HepG2 (cell line): Measurements from ENCODE around the gene TSHZ2. TPM values are rescaled to one million over a fixed set of nuclear protein-coding genes. Genes with fewer than 3 reads are reported as not detected.

Experiments
- ATAC-seq: fragments of 200-7000 bp; cut with Tn5 transposase; 3 replicates; pipeline ENCODE4 v1.9.1; 2020; ENCODE audit warnings: mild to moderate bottlenecking, moderate library complexity
- BruUV-seq: library from RNA; stranded (reverse); fragments of 400-500 nt; replicated peaks from 2 replicates; lab custom pipeline; 2021; lab: Mats Ljungman, UMichigan
- CTCF ChIA-PET: fragments of 300-600 bp; formaldehyde crosslinking; extraction: SDS; loops from one replicate; lab custom pipeline; 2021; ENCODE audit warnings: low total read pairs, inconsistent platforms, low intra/inter-chr PET ratio; lab: Yijun Ruan, JAX
- POLR2A ChIA-PET: fragments of 350-600 bp; sonication (Branson Sonifier 250); formaldehyde crosslinking; loops from one replicate; lab custom pipeline; 2020; ENCODE audit warnings: antibody characterized with exemption, inconsistent platforms; lab: Yijun Ruan, JAX
- DNase-seq: peaks from one replicate; pipeline ENCODE4 v3.0.0-alpha.2; 2015; ENCODE audit warnings: low spot score
- FAIRE-seq: peaks from 3 replicates; lab custom pipeline; 2011; peaks lifted over from hg19 to GRCh38; lab: Jason Lieb, UNC
- H2AFZ ChIP-seq: one replicate; pipeline ENCODE4 v1.6.1; 2011; ENCODE audit warnings: low read length, inconsistent platforms
- H3K27ac ChIP-seq: fragments of 300-600 bp; 3 replicates; pipeline ENCODE4 v1.8.0; 2011; ENCODE audit warnings: mixed run types, mild to moderate bottlenecking, mixed read lengths, low read length, inconsistent platforms; ENCODE audit not compliant: insufficient read depth; ENCODE audit errors: extremely low read length
- H3K27me3 ChIP-seq, 2 experiments: fragments of 200-600 bp in 1 of 2; 2 replicates in 1 of 2; 3 replicates in 1 of 2; pipeline versions ENCODE4 v1.6.0 to v1.8.0; 2011; ENCODE audit warnings: low read length in 2 of 2, mild to moderate bottlenecking in 2 of 2, moderate library complexity in 2 of 2, inconsistent platforms in 1 of 2; ENCODE audit not compliant: insufficient read depth in 2 of 2, control insufficient read depth in 1 of 2
- H3K36me3 ChIP-seq, 2 experiments: fragments of 200-600 bp in 1 of 2; replicated peaks in 1 of 2; 2 replicates in 1 of 2; 3 replicates in 1 of 2; pipeline versions ENCODE4 v1.5.1 to v1.8.0; 2011; ENCODE audit warnings: low read length in 2 of 2, inconsistent platforms in 1 of 2; ENCODE audit not compliant: insufficient read depth in 2 of 2, control insufficient read depth in 1 of 2
- H3K4me1 ChIP-seq: 2 replicates; pipeline ENCODE4 v1.5.1; 2012; ENCODE audit warnings: low read length, inconsistent platforms; ENCODE audit not compliant: insufficient read depth
- H3K4me2 ChIP-seq: 2 replicates; pipeline ENCODE4 v1.6.0; 2011; ENCODE audit warnings: low read depth, low read length, inconsistent platforms
- H3K4me3 ChIP-seq, 3 experiments: fragments of 200-600 bp in 1 of 3; sonication (generic), shearing (Covaris generic) in 1 of 3; replicated peaks in 1 of 3; 2 replicates each; pipeline ENCODE4 v1.5.1; 2011 to 2016; ENCODE audit warnings: low read length in 3 of 3, inconsistent platforms in 2 of 3, low read depth in 2 of 3, mild to moderate bottlenecking in 2 of 3, control low read depth in 1 of 3, mixed read lengths in 1 of 3; ENCODE audit not compliant: insufficient read depth in 1 of 3
- H3K79me2 ChIP-seq: one replicate; pipeline ENCODE4 v1.6.1; 2011; ENCODE audit warnings: low read length, inconsistent platforms; ENCODE audit not compliant: insufficient read depth
- H3K9ac ChIP-seq: 2 replicates; pipeline ENCODE4 v1.6.0; 2011; ENCODE audit warnings: mild to moderate bottlenecking, low read depth, low read length, inconsistent platforms; ENCODE audit not compliant: insufficient read depth
- H3K9me3 ChIP-seq: 2 replicates; pipeline ENCODE4 v1.5.1; 2012; ENCODE audit warnings: mild to moderate bottlenecking, low read length
- H4K20me1 ChIP-seq: 2 replicates; pipeline ENCODE4 v1.6.0; 2011; ENCODE audit warnings: inconsistent platforms, mild to moderate bottlenecking, low read length, moderate library complexity; ENCODE audit not compliant: insufficient read depth
- ATF1 ChIP-seq: IDR thresholded peaks from 2 replicates; pipeline ENCODE4 v1.6.1; 2016; ENCODE audit warnings: mild to moderate bottlenecking, control low read depth
- CBX1 ChIP-seq: IDR thresholded peaks from one replicate; pipeline ENCODE4 v1.6.1; 2016; ENCODE audit warnings: antibody characterized with exemption, low read depth
- JUN ChIP-seq: sonication (generic); formaldehyde crosslinking; IDR thresholded peaks from 2 replicates; pipeline ENCODE4 v1.4.0; 2020; ENCODE audit warnings: mild to moderate bottlenecking, missing genetic modification reagents
- NBN ChIP-seq: fragments of 450-650 bp; conservative IDR thresholded peaks from 2 replicates; pipeline ENCODE4 v1.6.1; 2017
- NR2F6 ChIP-seq, 2 experiments: IDR thresholded peaks; 2 replicates each; pipeline ENCODE4 v1.6.1; 2016; ENCODE audit warnings: antibody characterized with exemption in 1 of 2, mild to moderate bottlenecking in 1 of 2
- PCBP2 ChIP-seq: fragments of 200-400 bp; formaldehyde crosslinking; optimal IDR thresholded peaks from 2 replicates; pipeline ENCODE3; 2018; ENCODE audit warnings: low read length, low read depth; ENCODE audit not compliant: poor library complexity, severe bottlenecking
- TBX3 ChIP-seq: fragments of 450-650 bp; IDR thresholded peaks from 2 replicates; pipeline ENCODE4 v1.6.1; 2017; ENCODE audit warnings: antibody characterized with exemption, mild to moderate bottlenecking, inconsistent platforms, borderline replicate concordance
- TMF1 ChIP-seq: sonication (generic); formaldehyde crosslinking; IDR thresholded peaks from 2 replicates; pipeline ENCODE4 v1.8.1; 2022; ENCODE audit warnings: low read depth, missing genetic modification reagents
- ZNF20 ChIP-seq: sonication (generic); formaldehyde crosslinking; IDR thresholded peaks from 2 replicates; pipeline ENCODE4 v1.4.0; 2020; ENCODE audit warnings: mild to moderate bottlenecking, moderate library complexity, missing genetic modification reagents
- ZNF468 ChIP-seq: sonication (generic); formaldehyde crosslinking; IDR thresholded peaks from 2 replicates; pipeline ENCODE4 v1.8.0; 2022; ENCODE audit warnings: mild to moderate bottlenecking, moderate library complexity, missing genetic modification reagents
- ZNF598 ChIP-seq: sonication (generic); formaldehyde crosslinking; IDR thresholded peaks from 2 replicates; pipeline ENCODE4 v1.5.1; 2020; ENCODE audit warnings: mild to moderate bottlenecking, missing genetic modification reagents, borderline replicate concordance
- ZNF652 ChIP-seq: IDR thresholded peaks from 2 replicates; pipeline ENCODE4 v1.6.1; 2016; ENCODE audit warnings: low read depth, borderline replicate concordance
- ZNF746 ChIP-seq: sonication (generic); formaldehyde crosslinking; IDR thresholded peaks from 2 replicates; pipeline ENCODE4 v1.8.0; 2022; ENCODE audit warnings: mild to moderate bottlenecking, missing genetic modification reagents
- ZSCAN20 ChIP-seq: sonication (generic); formaldehyde crosslinking; IDR thresholded peaks from 2 replicates; pipeline ENCODE4 v1.4.0; 2020; ENCODE audit warnings: missing genetic modification reagents, mild to moderate bottlenecking, borderline replicate concordance
- WGBS: methylation state at CpG from one replicate; pipeline ENCODE4 v1.1.6; 2017; ENCODE audit warnings: low lambda C conversion rate; 5-methylcytosine and 5-hydroxymethylcytosine counted together
- in situ Hi-C: cut with HindIII; loops from 2 replicates; pipeline ENCODE4 v1.10.0; 2017; ENCODE audit warnings: low pct_unique_long_range_greater_than_20kb; ENCODE audit not compliant: extremely low pct_ligation_motif_present
- intact Hi-C: fragments of 100-400 bp; cut with micrococcal nuclease; formaldehyde crosslinking; loops from one replicate; pipeline ENCODE4 v1.10.0; 2022; ENCODE audit not compliant: unreplicated experiment
- polyA plus RNA-seq, 8 experiments: library from polyadenylated mRNA; depleted of rRNA in 3 of 8; stranded (reverse) in 7 of 8; unstranded in 1 of 8; fragments of >200 nt; fragmentation: Illumina TruSeq in 4 of 8; extraction: Trizol in 4 of 8; gene quantifications; 2 replicates each; pipeline versions ENCODE4 v1.2.1 to v1.2.3, GENCODE V29; 2011 to 2016; ENCODE audit warnings: low read depth in 4 of 8, missing spikeins in 1 of 8, mixed read lengths in 1 of 8; ENCODE audit not compliant: insufficient read depth in 1 of 8
- total RNA-seq, 5 experiments: library from RNA; depleted of rRNA; stranded (reverse); fragments of >200 nt; fragmentation: Illumina TruSeq; extraction: Trizol; gene quantifications; 2 replicates each; pipeline ENCODE4 v1.2.3, GENCODE V29; 2016; ENCODE audit warnings: low read depth in 1 of 5
- TF ChIP-seq, protein P1 (sequence below): IDR thresholded peaks from 2 replicates; pipeline ENCODE4 v1.4.0; 2020; ENCODE audit warnings: mild to moderate bottlenecking, missing genetic modification reagents
- TF ChIP-seq, protein P2 (sequence below): sonication (generic); formaldehyde crosslinking; IDR thresholded peaks from 2 replicates; pipeline ENCODE4 v1.4.0; 2020; ENCODE audit warnings: missing genetic modification reagents
- TF ChIP-seq, protein P3 (sequence below): IDR thresholded peaks from 2 replicates; pipeline ENCODE4 v1.6.1; 2016; ENCODE audit warnings: mild to moderate bottlenecking

Gene TSHZ2
- total and polyA plus RNA-seq, 2 of the 13 experiments (the other 11 are each of a cell fraction or from before 2014, with no cell fraction given) = 0.01 TPM; not detected in 1

DNA sequence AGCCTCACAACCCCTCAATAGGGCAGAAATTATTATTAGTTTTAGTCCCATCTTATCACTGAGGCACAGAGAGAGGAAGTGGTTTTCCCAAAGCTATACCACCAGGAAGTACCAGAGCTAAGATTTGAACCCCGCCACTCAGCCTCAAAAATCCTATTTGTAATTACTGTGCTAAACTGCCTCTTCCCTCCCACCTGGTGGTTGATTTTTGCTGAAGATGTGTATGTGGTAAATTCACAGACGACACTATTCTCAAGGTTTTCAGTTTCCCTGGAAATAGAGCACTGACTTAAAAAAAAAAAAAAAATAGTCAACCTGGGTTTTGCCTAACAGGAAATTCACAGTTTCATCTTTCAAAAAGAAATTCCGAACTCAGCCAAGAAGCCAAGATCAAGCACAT, 57.9 kb downstream of the TSHZ2 start (continued):
- TF ChIP-seq, protein P1, sequence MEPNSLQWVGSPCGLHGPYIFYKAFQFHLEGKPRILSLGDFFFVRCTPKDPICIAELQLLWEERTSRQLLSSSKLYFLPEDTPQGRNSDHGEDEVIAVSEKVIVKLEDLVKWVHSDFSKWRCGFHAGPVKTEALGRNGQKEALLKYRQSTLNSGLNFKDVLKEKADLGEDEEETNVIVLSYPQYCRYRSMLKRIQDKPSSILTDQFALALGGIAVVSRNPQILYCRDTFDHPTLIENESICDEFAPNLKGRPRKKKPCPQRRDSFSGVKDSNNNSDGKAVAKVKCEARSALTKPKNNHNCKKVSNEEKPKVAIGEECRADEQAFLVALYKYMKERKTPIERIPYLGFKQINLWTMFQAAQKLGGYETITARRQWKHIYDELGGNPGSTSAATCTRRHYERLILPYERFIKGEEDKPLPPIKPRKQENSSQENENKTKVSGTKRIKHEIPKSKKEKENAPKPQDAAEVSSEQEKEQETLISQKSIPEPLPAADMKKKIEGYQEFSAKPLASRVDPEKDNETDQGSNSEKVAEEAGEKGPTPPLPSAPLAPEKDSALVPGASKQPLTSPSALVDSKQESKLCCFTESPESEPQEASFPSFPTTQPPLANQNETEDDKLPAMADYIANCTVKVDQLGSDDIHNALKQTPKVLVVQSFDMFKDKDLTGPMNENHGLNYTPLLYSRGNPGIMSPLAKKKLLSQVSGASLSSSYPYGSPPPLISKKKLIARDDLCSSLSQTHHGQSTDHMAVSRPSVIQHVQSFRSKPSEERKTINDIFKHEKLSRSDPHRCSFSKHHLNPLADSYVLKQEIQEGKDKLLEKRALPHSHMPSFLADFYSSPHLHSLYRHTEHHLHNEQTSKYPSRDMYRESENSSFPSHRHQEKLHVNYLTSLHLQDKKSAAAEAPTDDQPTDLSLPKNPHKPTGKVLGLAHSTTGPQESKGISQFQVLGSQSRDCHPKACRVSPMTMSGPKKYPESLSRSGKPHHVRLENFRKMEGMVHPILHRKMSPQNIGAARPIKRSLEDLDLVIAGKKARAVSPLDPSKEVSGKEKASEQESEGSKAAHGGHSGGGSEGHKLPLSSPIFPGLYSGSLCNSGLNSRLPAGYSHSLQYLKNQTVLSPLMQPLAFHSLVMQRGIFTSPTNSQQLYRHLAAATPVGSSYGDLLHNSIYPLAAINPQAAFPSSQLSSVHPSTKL (CRISPR knock-in tag) = no peak

DNA sequence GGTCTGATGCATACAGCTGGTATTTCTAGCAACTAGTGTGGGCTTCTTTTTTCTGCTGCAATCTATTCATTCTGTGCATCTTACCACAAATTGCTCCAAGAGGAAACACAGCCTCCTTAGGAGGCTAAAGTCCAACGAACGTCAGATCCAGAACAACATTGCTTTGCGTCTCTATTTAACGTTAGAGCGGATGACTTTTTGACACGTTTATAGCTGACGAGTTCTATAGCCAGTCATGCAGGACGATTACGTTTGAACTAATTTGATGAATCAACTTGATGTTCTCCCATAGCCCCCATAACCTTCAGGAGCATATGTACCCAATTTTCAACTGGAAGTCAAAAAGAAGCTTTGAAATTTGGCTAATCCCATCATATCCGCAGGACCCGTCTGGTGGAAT, 59.9 kb downstream of the TSHZ2 start:
- Histone ChIP-seq H3K4me1 (no peaks in the 10 kb centered on the region), H3K9me3 (no peaks in the 10 kb centered on the region), H3K9ac (no peak overlapping the region), H4K20me1 (no peaks in the 10 kb centered on the region), H2AFZ (no peak overlapping the region), H3K27ac (no peak overlapping the region), H3K79me2 (no peaks in the 10 kb centered on the region), H3K4me2 (no peak overlapping the region), H3K36me3 (no peaks in the 10 kb centered on the region), H3K27me3 (no peaks in the 10 kb centered on the region), H3K4me3 (no peak overlapping the region)
- POLR2A ChIA-PET = no interaction called here
- intact Hi-C loops (no loop called here), in situ Hi-C loops (no loop called here)
- ATAC-seq = no peak
- FAIRE-seq = no peak
- DNase-seq = no peak
- CTCF ChIA-PET = no interaction called here
- no TSS peak for BruUV-seq
- WGBS = 53% methylated on average over 11 of the region's 11 CpGs
- TF ChIP-seq ATF1 (no peak), ZSCAN20 (no peak), ZNF20 (CRISPR knock-in tag) (no peak), NR2F6 (IDR thresholded peaks at IDR 0.05) (no peak), NR2F6 (CRISPR knock-in tag; IDR thresholded peaks at IDR 0.05) (no peak), ZNF652 (CRISPR knock-in tag) (no peak), ZNF468 (no peak), ZNF598 (CRISPR knock-in tag) (no peak), PCBP2 (no peak), JUN (CRISPR knock-in tag) (no peak), CBX1 (no peak), TBX3 (no peak), ZNF746 (no peak), NBN (no peak), TMF1 (no peak)
- TF ChIP-seq, protein P2, sequence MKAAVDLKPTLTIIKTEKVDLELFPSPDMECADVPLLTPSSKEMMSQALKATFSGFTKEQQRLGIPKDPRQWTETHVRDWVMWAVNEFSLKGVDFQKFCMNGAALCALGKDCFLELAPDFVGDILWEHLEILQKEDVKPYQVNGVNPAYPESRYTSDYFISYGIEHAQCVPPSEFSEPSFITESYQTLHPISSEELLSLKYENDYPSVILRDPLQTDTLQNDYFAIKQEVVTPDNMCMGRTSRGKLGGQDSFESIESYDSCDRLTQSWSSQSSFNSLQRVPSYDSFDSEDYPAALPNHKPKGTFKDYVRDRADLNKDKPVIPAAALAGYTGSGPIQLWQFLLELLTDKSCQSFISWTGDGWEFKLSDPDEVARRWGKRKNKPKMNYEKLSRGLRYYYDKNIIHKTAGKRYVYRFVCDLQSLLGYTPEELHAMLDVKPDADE (CRISPR knock-in tag) = no peak
- TF ChIP-seq, protein P3, sequence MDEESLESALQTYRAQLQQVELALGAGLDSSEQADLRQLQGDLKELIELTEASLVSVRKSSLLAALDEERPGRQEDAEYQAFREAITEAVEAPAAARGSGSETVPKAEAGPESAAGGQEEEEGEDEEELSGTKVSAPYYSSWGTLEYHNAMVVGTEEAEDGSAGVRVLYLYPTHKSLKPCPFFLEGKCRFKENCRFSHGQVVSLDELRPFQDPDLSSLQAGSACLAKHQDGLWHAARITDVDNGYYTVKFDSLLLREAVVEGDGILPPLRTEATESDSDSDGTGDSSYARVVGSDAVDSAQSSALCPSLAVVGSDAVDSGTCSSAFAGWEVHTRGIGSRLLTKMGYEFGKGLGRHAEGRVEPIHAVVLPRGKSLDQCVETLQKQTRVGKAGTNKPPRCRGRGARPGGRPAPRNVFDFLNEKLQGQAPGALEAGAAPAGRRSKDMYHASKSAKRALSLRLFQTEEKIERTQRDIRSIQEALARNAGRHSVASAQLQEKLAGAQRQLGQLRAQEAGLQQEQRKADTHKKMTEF = no peak
